ENCODE results near the gene LRSAM1. TPM values are rescaled to one million over a fixed set of nuclear protein-coding genes. Genes with fewer than 3 reads are reported as not detected.
A peak's percentile ranks its signal among the peaks of the same experiment; 100 is the strongest.

Gene LRSAM1
- total and polyA plus RNA-seq, 2 of the 8 experiments (the other 6 are each of a cell fraction or from before 2014, with no cell fraction given) = 9.7 to 18.3 TPM

DNA sequence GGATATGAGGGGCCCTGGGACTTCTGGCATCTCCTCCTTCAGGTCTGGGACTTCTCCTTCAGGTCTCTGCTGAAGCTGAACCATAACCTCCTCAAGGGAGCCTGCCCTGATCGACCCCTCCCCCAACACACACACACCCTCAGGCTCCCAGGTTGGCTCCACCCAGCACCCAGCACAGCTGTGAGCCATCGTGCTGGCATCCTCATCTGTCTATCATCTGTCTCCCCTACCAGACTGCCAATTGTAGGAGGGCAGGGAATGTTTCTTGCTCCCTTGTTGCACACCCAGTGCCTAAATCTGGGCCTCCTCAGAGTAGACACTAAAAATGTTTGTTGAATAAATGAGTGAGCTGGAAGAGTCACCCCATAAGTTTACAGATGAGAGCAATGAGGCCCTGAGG lies 71.4 kb downstream of the LRSAM1 start:
- 96% methylated on average over 2 of the region's 2 CpGs; no CpG with 5 or more reads in 1 of the 2 experiments for WGBS, 2 experiments (ENCODE audit: extremely low coverage in 1 of 2, insufficient coverage in 1 of 2, insufficient read length in 1 of 2, insufficient replicate concordance in 2 of 2, low coverage in 1 of 2, low lambda C conversion rate in 2 of 2, missing lambda C conversion rate in 1 of 2)
- no peak overlapping the region for H3K4me2 ChIP-seq (ENCODE audit: insufficient read depth in 1 of 2, low read depth in 2 of 2, low read length in 2 of 2)
- no peak overlapping the region for H4K5ac ChIP-seq (ENCODE audit: insufficient read length, low read depth, low read length)

More for the DNA sequence above, 71.4 kb downstream of the LRSAM1 start:
- Histone ChIP-seq H3K27ac (ENCODE audit: low read depth, low read length) (no peak overlapping the region), H4K20me1 (replicated peaks in 1 of 2; ENCODE audit: control insufficient read depth in 1 of 2, insufficient read depth in 2 of 2, low read length in 2 of 2) (no peaks in the 10 kb centered on the region), H3K18ac (ENCODE audit: extremely low read depth, low read length) (peak overlapping the region; percentile 40; the same call in 1 of the 2 replicates), H3K23ac (ENCODE audit: insufficient read length) (no peak overlapping the region), H2BK12ac (ENCODE audit: low read depth, low read length) (no peak overlapping the region), H3K4ac (replicated peaks; ENCODE audit: insufficient read length, low read depth, low read length) (no peak overlapping the region), H2AK5ac (ENCODE audit: low read depth, low read length) (peak overlapping the region; percentile 28; the same call in 1 of the 2 replicates), H3K9me3 (ENCODE audit: insufficient read depth in 2 of 2, low read depth in 1 of 2, low read length in 1 of 2) (peaks cover 32 to 43% of the 10 kb centered on the region in 2 experiments), H3K36me3 (ENCODE audit: control insufficient read depth in 2 of 4, insufficient read depth in 4 of 4, low read length in 3 of 4) (peaks cover 0 to 43% (median 25%) of the 10 kb centered on the region in 4 experiments; a peak in 6 of 8 replicates), H3K9ac (replicated peaks in 1 of 4; ENCODE audit: extremely low read depth in 1 of 4, low read depth in 3 of 4, low read length in 3 of 4) (no peak overlapping the region), H3K79me2 (ENCODE audit: control insufficient read depth in 1 of 2, insufficient read depth in 2 of 2, low read length in 2 of 2) (no peaks in the 10 kb centered on the region), H3K27me3 (replicated peaks in 1 of 4; ENCODE audit: control insufficient read depth in 3 of 4, extremely low read depth in 1 of 4, insufficient read depth in 3 of 4, low read length in 3 of 4) (no peaks in the 10 kb centered on the region), H3K23me2 (ENCODE audit: low read depth, low read length) (no peaks in the 10 kb centered on the region), H2AFZ (ENCODE audit: low read length) (no peak overlapping the region), H3K14ac (ENCODE audit: insufficient read length) (no peak overlapping the region), H4K91ac (replicated peaks; ENCODE audit: insufficient read length, low read length) (no peak overlapping the region), H3K56ac (replicated peaks; ENCODE audit: insufficient read length, low read depth, low read length) (no peak overlapping the region), H3K4me3 (ENCODE audit: extremely low read depth in 1 of 4, insufficient read depth in 2 of 4, low read depth in 3 of 4, low read length in 4 of 4) (no peak overlapping the region), H4K8ac (ENCODE audit: extremely low read depth, insufficient read depth, low read length) (no peak overlapping the region; the same call in 1 of the 2 replicates), H2BK5ac (ENCODE audit: low read depth, low read length) (peak overlapping the region; percentile 97; the same call in 1 of the 2 replicates), H3K4me1 (replicated peaks in 1 of 4; ENCODE audit: control insufficient read depth in 3 of 4, insufficient read depth in 4 of 4, low read length in 3 of 4) (peaks cover 2 to 16% (median 6%) of the 10 kb centered on the region in 4 experiments), H2BK20ac (ENCODE audit: low read length) (peak overlapping the region; percentile 61; the same call in 1 of the 2 replicates), H2BK15ac (ENCODE audit: low read length) (0 out of 2 replicates have a peak overlapping the region, but pooled peaks have one; percentile 61), H2BK120ac (replicated peaks; ENCODE audit: low read depth, low read length) (no peak overlapping the region), H3K79me1 (ENCODE audit: low read depth, low read length) (no peaks in the 10 kb centered on the region)
- no peak for TF ChIP-seq RNF2 (IDR thresholded peaks at IDR 0.05; ENCODE audit: borderline replicate concordance, low read depth, low read length, missing control alignments, poor library complexity, severe bottlenecking)
- no peak for TF ChIP-seq KDM5A (IDR thresholded peaks at IDR 0.05; ENCODE audit: low read length)
- no peak for TF ChIP-seq BRCA1 (IDR thresholded peaks at IDR 0.05; ENCODE audit: low read depth, low read length)
- no peak for TF ChIP-seq NANOG (IDR thresholded peaks at IDR 0.05; ENCODE audit: insufficient read depth, low read depth, low read length, poor library complexity, severe bottlenecking)
- TF ChIP-seq POLR2AphosphoS5 (IDR thresholded peaks at IDR 0.05; ENCODE audit: low read depth, low read length) = no peak
- no peak for TF ChIP-seq KDM1A (IDR thresholded peaks at IDR 0.05; ENCODE audit: borderline replicate concordance, low read length)
- TF ChIP-seq CEBPB (IDR thresholded peaks at IDR 0.05; ENCODE audit: low read depth, low read length) = no peak
- no peak for TF ChIP-seq TBP (IDR thresholded peaks at IDR 0.05; ENCODE audit: low read depth, low read length)
- TF ChIP-seq CREB1 (IDR thresholded peaks at IDR 0.05) = no peak
- ChIA-PET CTCF (ENCODE audit: partially characterized antibody) (interaction anchor here (1.0 to 2.9 kb wide), 13 partner anchors 10 to 212 kb away, joined by 3 to 15 read pairs (median 5); partner anchors contain the start of gene TOR2A), POLR2A (ENCODE audit: partially characterized antibody) (interaction anchor here (0.8 to 2.6 kb wide), 2 partner anchors 9 to 72 kb away, joined by 3 to 12 read pairs; partner anchors contain the start of genes LRSAM1 and RPL12)
- DNase-seq (ENCODE audit: low read depth in 1 of 2, low spot score in 2 of 2) (no peak), FAIRE-seq (no peak)

Data from H1 (cell line).